Measurements from ENCODE around the gene YAP1.

YAP1 gene

DNA sequence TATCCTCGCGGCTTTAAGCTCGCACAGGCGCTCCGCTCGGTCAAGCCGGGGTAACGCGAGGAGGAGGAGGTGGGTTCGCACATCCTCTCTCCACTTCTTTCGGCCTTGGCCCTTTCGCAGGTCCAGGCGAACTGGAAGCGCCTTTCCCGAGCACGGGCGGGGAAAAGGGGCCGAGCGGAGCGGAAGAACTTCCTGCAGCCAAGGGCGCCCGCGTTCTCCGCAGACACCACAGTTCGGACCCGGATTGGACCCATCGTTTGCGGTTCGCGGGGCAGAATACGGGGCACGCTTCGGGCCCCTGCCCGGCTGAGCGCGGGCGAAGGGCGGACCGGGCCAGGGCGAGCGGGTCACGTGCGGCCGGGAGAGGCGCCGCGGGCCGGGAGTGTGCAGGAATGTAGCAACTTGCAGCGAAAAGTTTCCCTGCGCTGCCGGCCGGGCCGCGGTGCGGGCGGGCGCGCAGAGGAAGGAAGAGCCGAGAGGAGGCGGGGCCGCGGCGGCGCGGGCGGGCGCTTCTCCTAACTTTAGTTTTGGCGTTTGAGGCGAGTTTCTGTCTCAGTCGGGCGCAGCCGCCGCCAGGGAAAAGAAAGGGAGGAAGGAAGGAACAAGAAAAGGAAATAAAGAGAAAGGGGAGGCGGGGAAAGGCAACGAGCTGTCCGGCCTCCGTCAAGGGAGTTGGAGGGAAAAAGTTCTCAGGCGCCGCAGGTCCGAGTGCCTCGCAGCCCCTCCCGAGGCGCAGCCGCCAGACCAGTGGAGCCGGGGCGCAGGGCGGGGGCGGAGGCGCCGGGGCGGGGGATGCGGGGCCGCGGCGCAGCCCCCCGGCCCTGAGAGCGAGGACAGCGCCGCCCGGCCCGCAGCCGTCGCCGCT is at the start of gene YAP1:
Gene YAP1, plus strand, starts transcription at position 552 of the 865 bp plus-strand sequence. CDS start 402 bp downstream, outside the sequence.
- peak; percentile 16 to 28 (median 27) for DNase-seq (ENCODE audit: low read depth in 2 of 3, low spot score in 2 of 3)

GRCh38 chr11:102061276-102061675 is 49.0 kb upstream of the YAP1 start:
- DNase-seq (ENCODE audit: low read depth in 2 of 3, low spot score in 2 of 3): no peak

DNA sequence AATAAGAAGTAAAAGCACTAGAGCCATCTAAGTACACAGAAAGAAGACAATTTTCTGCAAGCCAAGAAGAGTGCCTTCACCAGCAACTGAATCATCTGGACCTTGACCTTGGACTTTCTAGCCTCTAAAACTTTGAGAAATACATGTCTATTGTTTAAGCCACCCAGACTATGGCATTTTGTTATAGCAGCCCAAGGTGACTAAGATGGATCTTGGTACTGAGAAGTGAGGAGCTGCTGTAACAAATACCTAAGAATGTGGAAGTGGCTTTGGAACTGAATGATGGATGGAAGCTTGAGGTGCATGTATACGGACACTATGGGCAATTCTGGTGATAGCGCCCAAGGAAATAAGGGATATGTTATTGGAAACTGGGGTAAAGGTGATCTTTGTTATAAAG is 48.1 kb upstream of the YAP1 start:
- DNase-seq (ENCODE audit: low read depth in 2 of 3, low spot score in 2 of 3): no peak

DNA sequence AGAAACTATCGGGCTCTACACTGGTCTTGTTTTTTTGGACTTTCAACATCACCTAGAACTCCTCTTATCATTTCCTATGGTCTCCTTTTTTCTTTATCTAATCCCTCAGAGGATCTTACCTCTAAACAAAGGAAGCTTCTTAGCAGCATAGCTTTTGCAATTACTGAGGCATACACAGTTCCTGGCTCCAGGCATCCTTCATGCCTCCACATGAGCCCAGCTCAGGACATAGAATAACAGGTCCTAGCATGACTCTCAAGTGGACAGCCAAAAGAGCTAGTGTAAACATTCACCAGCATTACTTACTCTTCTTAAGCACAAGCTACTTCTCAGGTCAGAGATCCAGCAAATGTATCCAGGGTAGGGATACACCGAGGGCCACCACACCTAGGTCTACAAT is 45.9 kb upstream of the YAP1 start:
- no peak for DNase-seq (ENCODE audit: low read depth in 2 of 3, low spot score in 2 of 3)

DNA sequence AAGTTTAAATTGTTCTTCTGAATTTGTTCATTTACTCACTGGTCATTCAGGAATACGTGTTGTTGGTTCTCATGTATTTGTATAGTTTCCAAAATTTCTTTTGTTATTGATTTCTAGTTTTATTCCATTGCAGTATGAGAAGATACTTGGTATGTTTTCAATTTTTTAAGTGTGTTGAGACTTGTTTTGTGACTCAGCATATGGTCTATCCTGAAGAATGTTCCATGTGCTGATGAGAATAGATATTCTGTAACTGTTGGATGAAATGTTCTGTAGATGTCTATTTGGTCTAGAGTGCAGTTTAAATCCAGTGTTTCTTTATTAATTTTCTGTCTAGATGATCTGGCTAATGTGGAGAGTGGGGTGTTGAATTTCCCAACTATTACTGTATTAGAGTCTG is 39.5 kb upstream of the YAP1 start:
- DNase-seq (ENCODE audit: low read depth in 2 of 3, low spot score in 2 of 3): no peak

DNA sequence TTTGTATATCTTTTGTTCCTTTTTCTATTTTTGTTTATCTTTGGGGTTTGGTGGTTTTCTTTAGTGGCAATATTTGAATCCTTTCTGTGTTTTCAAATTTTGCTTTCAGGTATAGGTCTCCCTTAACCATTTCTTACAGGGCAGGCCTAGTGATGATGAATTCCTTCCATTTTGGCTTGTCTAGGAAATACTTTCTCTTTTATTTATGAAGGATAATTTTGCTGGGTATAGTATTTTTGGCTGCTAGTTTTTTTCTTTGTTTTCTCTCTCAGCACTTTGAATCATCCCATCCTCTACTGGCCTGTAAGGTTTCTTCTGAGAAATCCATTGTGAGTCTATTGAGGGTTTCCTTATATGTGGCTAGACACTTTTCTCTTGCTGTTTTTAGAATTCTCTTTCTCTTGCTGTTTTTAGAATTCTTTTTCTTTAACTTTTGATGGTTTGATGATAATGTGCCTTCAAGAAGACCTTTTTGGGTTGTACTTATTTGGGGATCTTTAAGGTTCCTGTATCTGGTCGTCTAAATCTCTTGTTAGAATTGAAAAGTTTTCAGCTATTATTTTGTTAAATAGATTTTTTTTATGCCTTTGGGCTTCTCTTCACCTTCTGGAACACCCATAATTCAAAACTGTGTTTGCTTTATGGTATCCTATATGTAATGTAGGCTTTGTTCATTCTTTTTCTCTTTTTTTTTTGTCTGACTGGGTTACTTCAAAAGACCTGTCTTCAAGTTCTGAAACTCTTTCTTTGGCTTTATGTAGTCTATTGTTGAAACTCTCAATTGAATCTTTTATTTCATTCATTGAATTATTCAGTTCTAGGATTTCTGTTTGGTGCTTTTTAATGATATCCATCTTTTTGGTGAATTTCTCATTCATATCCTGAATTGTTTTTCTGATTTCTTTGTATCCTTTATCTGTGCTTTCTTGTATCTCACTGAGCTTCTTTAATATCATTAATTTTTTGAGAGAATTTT is 38.5 kb upstream of the YAP1 start:
- DNase-seq (ENCODE audit: low read depth in 2 of 3, low spot score in 2 of 3): no peak

DNA sequence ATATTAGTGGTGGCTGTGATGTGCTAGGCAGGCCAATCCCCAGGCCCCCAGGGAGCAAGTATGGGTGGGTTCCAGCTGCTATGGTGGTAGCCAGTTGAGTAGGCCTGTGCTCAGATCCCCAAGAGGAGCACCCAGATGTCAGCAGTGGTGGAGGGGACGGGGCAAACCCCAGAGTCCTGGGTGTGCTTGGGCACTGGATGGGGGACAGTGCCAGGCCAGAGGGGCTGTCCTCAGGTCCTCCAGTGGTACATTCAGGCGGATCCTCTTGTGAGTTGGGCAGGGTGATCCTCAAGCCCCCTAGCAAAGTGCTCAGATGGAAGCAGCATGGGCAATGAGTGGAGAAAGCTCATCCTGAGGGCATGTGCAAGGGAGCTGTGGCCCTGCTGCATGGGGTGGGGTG is 37.0 kb upstream of the YAP1 start:
- DNase-seq (ENCODE audit: low read depth in 2 of 3, low spot score in 2 of 3): no peak

DNA sequence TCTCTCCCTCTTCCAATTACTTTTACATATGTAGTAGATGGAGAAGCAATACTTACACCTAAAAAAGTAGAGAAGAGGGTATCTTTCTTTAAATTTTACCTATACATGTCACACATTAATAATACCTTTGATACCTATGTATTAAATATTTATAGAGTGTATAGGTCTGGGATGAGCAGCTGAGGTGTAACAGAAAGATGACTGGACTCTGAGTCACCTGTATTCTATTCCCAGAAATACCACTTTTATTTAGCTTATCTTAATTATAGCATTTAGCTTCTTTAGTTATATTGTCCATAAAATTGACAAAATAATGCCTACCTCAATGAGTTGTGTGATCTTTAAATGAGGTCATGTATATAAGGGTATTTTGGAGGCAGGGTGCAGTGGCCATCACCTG is 30.6 kb upstream of the YAP1 start:
- DNase-seq (ENCODE audit: low read depth in 2 of 3, low spot score in 2 of 3): no peak

GRCh38 chr11:102081313-102081712 is 28.9 kb upstream of the YAP1 start:
- no peak for DNase-seq (ENCODE audit: low read depth in 2 of 3, low spot score in 2 of 3)

DNA sequence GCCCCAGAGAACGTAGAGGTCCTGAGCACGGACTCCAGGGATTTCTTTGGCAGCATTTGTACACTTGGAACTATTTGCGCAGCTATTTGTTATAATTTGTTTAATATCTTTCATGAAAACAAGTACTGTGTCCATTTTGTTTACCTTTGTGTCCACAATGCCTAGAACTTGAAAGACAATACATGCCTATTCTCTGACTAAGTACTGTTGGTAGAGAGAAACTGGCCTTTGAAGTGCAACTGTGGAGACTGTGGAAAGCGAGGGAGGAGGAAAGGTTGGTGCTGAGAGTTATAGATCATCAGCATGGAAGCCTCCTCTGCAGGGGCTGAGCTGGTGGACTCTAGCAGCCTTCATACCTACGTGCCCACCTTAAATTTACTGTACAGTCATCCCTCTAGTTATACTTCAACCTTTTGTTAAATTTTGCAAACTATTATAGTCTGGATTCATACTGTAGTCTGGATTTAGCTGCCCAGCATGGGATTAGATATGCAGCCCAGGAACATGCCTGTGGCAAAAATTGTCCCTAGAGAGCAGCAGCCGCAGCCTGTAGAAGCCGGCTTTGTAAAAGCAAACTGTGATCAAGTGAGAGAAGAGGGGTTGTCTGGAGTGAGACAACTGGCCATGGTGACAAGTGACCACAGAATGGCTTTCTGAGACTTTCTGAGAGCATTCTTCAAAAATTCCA is 24.2 kb upstream of the YAP1 start:
- DNase-seq (ENCODE audit: low read depth in 2 of 3, low spot score in 2 of 3): no peak

DNA sequence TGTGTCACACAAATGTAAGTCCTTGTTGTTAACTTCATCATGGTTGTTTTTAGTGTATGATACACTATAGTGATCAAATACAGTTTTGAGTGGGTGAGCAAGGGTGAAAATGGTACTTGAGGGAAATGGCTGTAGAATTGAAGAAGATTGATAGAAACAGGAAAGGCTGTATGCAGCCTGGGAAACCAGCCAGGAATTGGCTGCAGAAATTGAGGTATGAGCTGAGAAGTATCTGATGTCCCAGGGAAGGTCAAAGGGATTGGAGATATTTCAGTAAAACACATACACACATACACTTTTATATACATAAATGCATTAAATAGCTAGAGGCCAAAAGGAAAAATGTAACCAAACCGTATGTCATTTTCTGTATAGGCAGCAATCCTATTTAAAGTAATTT is 13.1 kb upstream of the YAP1 start:
- no peak for DNase-seq (ENCODE audit: low read depth in 2 of 3, low spot score in 2 of 3)

- no peak for DNase-seq (ENCODE audit: low read depth in 2 of 3, low spot score in 2 of 3)
Measured at GRCh38 chr11:102099755-102100154, 10.5 kb upstream of the YAP1 start.

- DNase-seq (ENCODE audit: low read depth in 2 of 3, low spot score in 2 of 3): no peak
Measured at GRCh38 chr11:102108734-102109440, 1.4 kb upstream of the YAP1 start.

DNA sequence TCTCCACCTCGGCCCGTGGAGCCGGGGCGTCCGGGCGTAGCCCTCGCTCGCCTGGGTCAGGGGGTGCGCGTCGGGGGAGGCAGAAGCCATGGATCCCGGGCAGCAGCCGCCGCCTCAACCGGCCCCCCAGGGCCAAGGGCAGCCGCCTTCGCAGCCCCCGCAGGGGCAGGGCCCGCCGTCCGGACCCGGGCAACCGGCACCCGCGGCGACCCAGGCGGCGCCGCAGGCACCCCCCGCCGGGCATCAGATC is 439 bp downstream of the YAP1 start:
- DNase-seq (ENCODE audit: low read depth in 2 of 3, low spot score in 2 of 3): no peak

DNA sequence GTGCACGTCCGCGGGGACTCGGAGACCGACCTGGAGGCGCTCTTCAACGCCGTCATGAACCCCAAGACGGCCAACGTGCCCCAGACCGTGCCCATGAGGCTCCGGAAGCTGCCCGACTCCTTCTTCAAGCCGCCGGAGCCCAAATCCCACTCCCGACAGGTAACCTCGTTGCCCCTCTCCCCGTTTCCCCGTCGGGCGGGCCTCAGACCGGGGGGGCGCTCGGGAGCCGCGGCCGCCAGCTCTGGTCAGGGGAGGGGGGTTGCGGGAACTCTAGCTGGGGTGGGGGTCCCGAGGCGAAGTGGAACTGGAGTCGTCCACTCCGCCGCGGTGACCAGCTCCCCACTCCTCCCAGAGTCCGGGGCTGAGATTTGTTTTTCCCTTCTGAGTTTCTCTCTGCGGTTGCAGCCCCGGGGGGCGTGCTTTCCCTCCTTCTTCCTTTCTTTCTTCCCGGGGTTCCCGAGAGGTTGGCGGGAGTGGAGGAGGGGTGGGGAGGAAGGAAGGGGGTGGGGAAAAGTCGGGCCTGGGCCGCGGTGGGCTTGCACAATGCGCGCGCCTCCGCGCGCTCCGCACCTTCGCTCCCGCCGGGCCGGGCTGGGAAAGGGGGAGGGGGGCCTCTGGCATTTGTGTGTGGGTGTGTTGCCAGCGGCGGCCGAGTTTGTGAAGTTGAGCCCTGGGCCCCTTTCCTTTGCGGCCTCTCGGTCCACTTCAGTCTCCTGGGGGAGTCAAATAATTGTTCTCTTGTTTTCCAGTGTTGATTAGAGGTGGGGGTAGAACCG is 952 bp downstream of the YAP1 start:
- DNase-seq (ENCODE audit: low read depth in 2 of 3, low spot score in 2 of 3): no peak

DNA sequence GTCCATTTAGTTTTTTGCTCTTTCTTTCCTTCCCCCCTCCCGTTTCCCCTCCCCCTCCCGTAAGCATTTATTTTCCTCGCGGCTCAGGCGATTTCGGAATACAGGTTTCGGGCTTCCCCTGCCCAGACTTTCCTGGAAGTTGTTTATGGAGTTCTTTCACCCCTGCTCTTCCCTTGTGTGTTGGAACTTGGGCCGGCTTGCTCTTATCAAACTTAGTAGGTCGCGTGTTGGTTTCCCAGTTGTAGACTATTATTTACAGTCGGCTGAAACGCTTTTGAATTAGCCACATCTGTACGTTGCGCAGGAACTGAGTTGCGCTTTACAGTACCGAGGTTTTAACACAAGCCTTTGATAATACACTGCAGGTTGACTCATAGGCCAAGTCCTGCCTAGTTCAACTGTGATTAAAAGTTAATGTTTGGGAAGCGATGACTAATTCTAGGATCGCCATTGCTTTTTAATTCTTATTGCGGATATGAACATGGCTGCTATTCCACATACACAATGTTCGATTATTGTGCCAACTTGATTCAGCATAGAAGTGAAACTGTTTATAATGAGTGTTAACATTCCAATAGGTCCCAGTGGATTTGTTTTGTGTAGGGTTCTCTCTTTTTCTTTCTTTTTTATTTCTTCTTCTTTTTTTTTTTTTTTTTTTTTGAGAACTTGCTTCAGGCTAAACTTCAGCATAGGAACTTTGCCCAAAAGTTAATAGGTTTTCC is 1.7 kb downstream of the YAP1 start:
- no peak for DNase-seq (ENCODE audit: low read depth in 2 of 3, low spot score in 2 of 3)

DNA sequence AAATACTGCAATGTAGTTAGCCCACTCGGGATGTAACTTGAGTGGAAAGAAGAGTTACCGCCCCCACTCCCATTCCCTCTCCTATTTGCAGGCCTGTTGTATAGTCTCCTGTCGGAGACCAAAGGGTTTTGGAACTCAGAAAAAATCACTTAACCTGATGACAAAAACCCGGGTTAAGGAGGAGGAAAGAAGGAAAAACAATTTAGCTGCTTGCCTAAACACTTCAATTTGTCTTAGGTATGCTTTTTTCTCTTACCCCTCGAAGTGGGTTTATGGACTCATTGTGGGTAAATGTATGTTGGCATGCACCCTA is 2.2 kb downstream of the YAP1 start:
- DNase-seq (ENCODE audit: low read depth in 2 of 3, low spot score in 2 of 3): no peak

DNA sequence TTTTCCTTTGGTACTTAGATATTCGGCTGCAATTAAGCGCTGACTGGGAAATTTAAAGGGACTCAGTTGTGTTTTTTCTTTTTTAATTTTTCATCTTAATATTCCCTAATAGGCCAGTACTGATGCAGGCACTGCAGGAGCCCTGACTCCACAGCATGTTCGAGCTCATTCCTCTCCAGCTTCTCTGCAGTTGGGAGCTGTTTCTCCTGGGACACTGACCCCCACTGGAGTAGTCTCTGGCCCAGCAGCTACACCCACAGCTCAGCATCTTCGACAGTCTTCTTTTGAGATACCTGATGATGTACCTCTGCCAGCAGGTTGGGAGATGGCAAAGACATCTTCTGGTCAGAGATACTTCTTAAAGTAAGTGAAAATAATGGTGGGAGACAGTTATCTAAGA is 3.8 kb downstream of the YAP1 start:
- no peak for DNase-seq (ENCODE audit: low read depth in 2 of 3, low spot score in 2 of 3)

- no peak for DNase-seq (ENCODE audit: low read depth in 2 of 3, low spot score in 2 of 3)
Measured at GRCh38 chr11:102115557-102115956, 5.3 kb downstream of the YAP1 start.

Measured in activated CD8-positive, alpha-beta memory T cell treated with anti-CD3 and anti-CD28 coated beads for 48 hours (primary cell).